HepG2 (cell line): ENCODE results near the gene RPS27L. TPM values are rescaled to one million over a fixed set of nuclear protein-coding genes. Genes with fewer than 3 reads are reported as not detected.

Source experiments
- ATAC-seq: fragments of 200-7000 bp; cut with Tn5 transposase; 3 replicates; pipeline ENCODE4 v1.9.1; 2020; ENCODE audit warnings: mild to moderate bottlenecking, moderate library complexity
- BruUV-seq: library from RNA; stranded (reverse); fragments of 400-500 nt; replicated peaks from 2 replicates; lab custom pipeline; 2021; lab: Mats Ljungman, UMichigan
- CTCF ChIA-PET: fragments of 300-600 bp; formaldehyde crosslinking; extraction: SDS; loops from one replicate; lab custom pipeline; 2021; ENCODE audit warnings: low total read pairs, inconsistent platforms, low intra/inter-chr PET ratio; lab: Yijun Ruan, JAX
- POLR2A ChIA-PET: fragments of 350-600 bp; sonication (Branson Sonifier 250); formaldehyde crosslinking; loops from one replicate; lab custom pipeline; 2020; ENCODE audit warnings: antibody characterized with exemption, inconsistent platforms; lab: Yijun Ruan, JAX
- DNase-seq: peaks from one replicate; pipeline ENCODE4 v3.0.0-alpha.2; 2015; ENCODE audit warnings: low spot score
- FAIRE-seq: peaks from 3 replicates; lab custom pipeline; 2011; peaks lifted over from hg19 to GRCh38; lab: Jason Lieb, UNC
- H2AFZ ChIP-seq: one replicate; pipeline ENCODE4 v1.6.1; 2011; ENCODE audit warnings: low read length, inconsistent platforms
- H3K27ac ChIP-seq: fragments of 300-600 bp; 3 replicates; pipeline ENCODE4 v1.8.0; 2011; ENCODE audit warnings: mixed run types, mild to moderate bottlenecking, mixed read lengths, low read length, inconsistent platforms; ENCODE audit not compliant: insufficient read depth; ENCODE audit errors: extremely low read length
- H3K27me3 ChIP-seq, 2 experiments: fragments of 200-600 bp in 1 of 2; 2 replicates in 1 of 2; 3 replicates in 1 of 2; pipeline versions ENCODE4 v1.6.0 to v1.8.0; 2011; ENCODE audit warnings: low read length in 2 of 2, mild to moderate bottlenecking in 2 of 2, moderate library complexity in 2 of 2, inconsistent platforms in 1 of 2; ENCODE audit not compliant: insufficient read depth in 2 of 2, control insufficient read depth in 1 of 2
- H3K36me3 ChIP-seq, 2 experiments: fragments of 200-600 bp in 1 of 2; replicated peaks in 1 of 2; 2 replicates in 1 of 2; 3 replicates in 1 of 2; pipeline versions ENCODE4 v1.5.1 to v1.8.0; 2011; ENCODE audit warnings: low read length in 2 of 2, inconsistent platforms in 1 of 2; ENCODE audit not compliant: insufficient read depth in 2 of 2, control insufficient read depth in 1 of 2
- H3K4me1 ChIP-seq: 2 replicates; pipeline ENCODE4 v1.5.1; 2012; ENCODE audit warnings: low read length, inconsistent platforms; ENCODE audit not compliant: insufficient read depth
- H3K4me2 ChIP-seq: 2 replicates; pipeline ENCODE4 v1.6.0; 2011; ENCODE audit warnings: low read depth, low read length, inconsistent platforms
- H3K4me3 ChIP-seq, 3 experiments: fragments of 200-600 bp in 1 of 3; sonication (generic), shearing (Covaris generic) in 1 of 3; replicated peaks in 1 of 3; 2 replicates each; pipeline ENCODE4 v1.5.1; 2011 to 2016; ENCODE audit warnings: low read length in 3 of 3, inconsistent platforms in 2 of 3, low read depth in 2 of 3, mild to moderate bottlenecking in 2 of 3, control low read depth in 1 of 3, mixed read lengths in 1 of 3; ENCODE audit not compliant: insufficient read depth in 1 of 3
- H3K79me2 ChIP-seq: one replicate; pipeline ENCODE4 v1.6.1; 2011; ENCODE audit warnings: low read length, inconsistent platforms; ENCODE audit not compliant: insufficient read depth
- H3K9ac ChIP-seq: 2 replicates; pipeline ENCODE4 v1.6.0; 2011; ENCODE audit warnings: mild to moderate bottlenecking, low read depth, low read length, inconsistent platforms; ENCODE audit not compliant: insufficient read depth
- H3K9me3 ChIP-seq: 2 replicates; pipeline ENCODE4 v1.5.1; 2012; ENCODE audit warnings: mild to moderate bottlenecking, low read length
- H4K20me1 ChIP-seq: 2 replicates; pipeline ENCODE4 v1.6.0; 2011; ENCODE audit warnings: inconsistent platforms, mild to moderate bottlenecking, low read length, moderate library complexity; ENCODE audit not compliant: insufficient read depth
- AGO2 ChIP-seq: fragments of 200-400 bp; formaldehyde crosslinking; optimal IDR thresholded peaks from 2 replicates; pipeline ENCODE3; 2017; ENCODE audit warnings: mild to moderate bottlenecking, low read depth, low read length, moderate library complexity
- DDIT3 ChIP-seq: sonication (generic); formaldehyde crosslinking; IDR thresholded peaks from 2 replicates; pipeline ENCODE4 v1.4.0; 2020; ENCODE audit warnings: mild to moderate bottlenecking, missing genetic modification reagents
- MED8 ChIP-seq: sonication (generic); formaldehyde crosslinking; IDR thresholded peaks from 2 replicates; pipeline ENCODE4 v1.8.1; 2023; ENCODE audit warnings: mild to moderate bottlenecking, missing genetic modification reagents; ENCODE audit not compliant: insufficient replicate concordance
- MTA1 ChIP-seq: sonication (generic); formaldehyde crosslinking; IDR thresholded peaks from 2 replicates; pipeline ENCODE4 v1.4.0; 2020; ENCODE audit warnings: missing genetic modification reagents, mild to moderate bottlenecking, borderline replicate concordance
- RBFOX2 ChIP-seq: fragments of 200-400 bp; formaldehyde crosslinking; IDR thresholded peaks from 2 replicates; pipeline ENCODE4 v1.6.1; 2017; ENCODE audit warnings: low read depth, mild to moderate bottlenecking, low read length
- ZKSCAN1 ChIP-seq: fragments of 150-350 bp; IDR thresholded peaks from 2 replicates; pipeline ENCODE4 v1.6.1; 2014; ENCODE audit warnings: low read length
- ZNF280D ChIP-seq: sonication (generic); formaldehyde crosslinking; IDR thresholded peaks from 2 replicates; pipeline ENCODE4 v1.5.1; 2020; ENCODE audit warnings: mild to moderate bottlenecking, missing genetic modification reagents
- WGBS: methylation state at CpG from one replicate; pipeline ENCODE4 v1.1.6; 2017; ENCODE audit warnings: low lambda C conversion rate; 5-methylcytosine and 5-hydroxymethylcytosine counted together
- in situ Hi-C: cut with HindIII; loops from 2 replicates; pipeline ENCODE4 v1.10.0; 2017; ENCODE audit warnings: low pct_unique_long_range_greater_than_20kb; ENCODE audit not compliant: extremely low pct_ligation_motif_present
- intact Hi-C: fragments of 100-400 bp; cut with micrococcal nuclease; formaldehyde crosslinking; loops from one replicate; pipeline ENCODE4 v1.10.0; 2022; ENCODE audit not compliant: unreplicated experiment
- polyA plus RNA-seq, 8 experiments: library from polyadenylated mRNA; depleted of rRNA in 3 of 8; stranded (reverse) in 7 of 8; unstranded in 1 of 8; fragments of >200 nt; fragmentation: Illumina TruSeq in 4 of 8; extraction: Trizol in 4 of 8; gene quantifications; 2 replicates each; pipeline versions ENCODE4 v1.2.1 to v1.2.3, GENCODE V29; 2011 to 2016; ENCODE audit warnings: low read depth in 4 of 8, missing spikeins in 1 of 8, mixed read lengths in 1 of 8; ENCODE audit not compliant: insufficient read depth in 1 of 8
- total RNA-seq, 5 experiments: library from RNA; depleted of rRNA; stranded (reverse); fragments of >200 nt; fragmentation: Illumina TruSeq; extraction: Trizol; gene quantifications; 2 replicates each; pipeline ENCODE4 v1.2.3, GENCODE V29; 2016; ENCODE audit warnings: low read depth in 1 of 5
- TF ChIP-seq, protein P1 (sequence below): IDR thresholded peaks from 2 replicates; pipeline ENCODE4 v1.6.1; 2016; ENCODE audit warnings: missing compliant biosample characterization, missing genetic modification reagents, borderline replicate concordance
- TF ChIP-seq, protein P2 (sequence below), 2 experiments: sonication (generic) in 1 of 2; formaldehyde crosslinking in 1 of 2; IDR thresholded peaks; 2 replicates each; pipeline versions ENCODE4 v1.5.1 to v1.6.1; 2011 to 2020; ENCODE audit warnings: borderline replicate concordance in 1 of 2, low read depth in 1 of 2, low read length in 1 of 2, mild to moderate bottlenecking in 1 of 2, missing genetic modification reagents in 1 of 2, moderate library complexity in 1 of 2

The RPS27L gene
- total and polyA plus RNA-seq, 2 of the 13 experiments (the other 11 are each of a cell fraction or from before 2014, with no cell fraction given): 231 to 433 TPM

GRCh38 chr15:63155486-63155885 lies 1.8 kb downstream of the RPS27L start:
- Histone ChIP-seq H3K9me3 (no peaks in the 10 kb centered on the region), H3K79me2 (peaks cover 26% of the 10 kb centered on the region), H3K9ac (peak overlapping the region; percentile 94), H4K20me1 (no peaks in the 10 kb centered on the region; the same call in 1 of the 2 replicates), H3K4me1 (peaks cover 24% of the 10 kb centered on the region), H2AFZ (no peak overlapping the region), H3K4me3 (peak overlapping the region; percentile 78 to 96 (median 96); a peak in 5 of 6 replicates), H3K27me3 (no peaks in the 10 kb centered on the region; a peak in 1 of 5 replicates), H3K4me2 (peak overlapping the region; percentile 70), H3K36me3 (peaks cover 1 to 28% of the 10 kb centered on the region in 2 experiments; a peak in 4 of 5 replicates), H3K27ac (peak overlapping the region; percentile 89)
- DNase-seq (peak; percentile 35), ATAC-seq (no peak), FAIRE-seq (no peak)
- TF ChIP-seq RBFOX2 (peak; percentile 54; the same call in 1 of the 2 replicates), DDIT3 (CRISPR knock-in tag) (no peak)
- no TSS peak for BruUV-seq
- intact Hi-C loops (loop anchor here (5.0 to 10.0 kb wide), 4 partner anchors 48 to 371 kb away; partner anchors contain the start of gene APH1B), in situ Hi-C loops (loop anchor here (25.0 kb wide), 1 partner anchor 257 kb away; no protein-coding TSS in a partner anchor)
- WGBS: 37% methylated on average over 3 of the region's 3 CpGs
- ChIA-PET POLR2A (interaction anchor here (0.7 to 1.8 kb wide), 3 partner anchors 8 to 137 kb away, joined by 3 to 6 read pairs (median 4); no protein-coding TSS in a partner anchor), CTCF (no interaction called here)

- ATAC-seq: no peak
- no TSS peak for BruUV-seq
- H3K4me3 ChIP-seq: no peak overlapping the region
- CTCF ChIA-PET: no interaction called here
- in situ Hi-C loops (loop anchor here (25.0 kb wide), 1 partner anchor 261 kb away; no protein-coding TSS in a partner anchor), intact Hi-C loops (loop anchor here (10.0 kb wide), 1 partner anchor 367 kb away; no protein-coding TSS in a partner anchor)
- H3K27ac ChIP-seq: no peak overlapping the region
- WGBS: 100% methylated on average over 1 of the region's 1 CpG
- H2AFZ ChIP-seq: no peak overlapping the region
- peaks cover 2 to 30% of the 10 kb centered on the region in 2 experiments for H3K36me3 ChIP-seq
- H3K79me2 ChIP-seq: peaks cover 20% of the 10 kb centered on the region
- H3K27me3 ChIP-seq: no peaks in the 10 kb centered on the region; a peak in 1 of 5 replicates
- DNase-seq: no peak
- H3K9me3 ChIP-seq: no peaks in the 10 kb centered on the region
- H3K9ac ChIP-seq: no peak overlapping the region
- POLR2A ChIA-PET: no interaction called here
- FAIRE-seq: no peak
- no peaks in the 10 kb centered on the region; the same call in 1 of the 2 replicates for H4K20me1 ChIP-seq
- peaks cover 17% of the 10 kb centered on the region for H3K4me1 ChIP-seq
- no peak overlapping the region for H3K4me2 ChIP-seq
- no peak for TF ChIP-seq MED8 (CRISPR knock-in tag)
- TF ChIP-seq AGO2: peak; percentile 19
- TF ChIP-seq ZKSCAN1: no peak
- TF ChIP-seq MTA1 (CRISPR knock-in tag): no peak
- TF ChIP-seq ZNF280D: no peak
- TF ChIP-seq, protein P1, sequence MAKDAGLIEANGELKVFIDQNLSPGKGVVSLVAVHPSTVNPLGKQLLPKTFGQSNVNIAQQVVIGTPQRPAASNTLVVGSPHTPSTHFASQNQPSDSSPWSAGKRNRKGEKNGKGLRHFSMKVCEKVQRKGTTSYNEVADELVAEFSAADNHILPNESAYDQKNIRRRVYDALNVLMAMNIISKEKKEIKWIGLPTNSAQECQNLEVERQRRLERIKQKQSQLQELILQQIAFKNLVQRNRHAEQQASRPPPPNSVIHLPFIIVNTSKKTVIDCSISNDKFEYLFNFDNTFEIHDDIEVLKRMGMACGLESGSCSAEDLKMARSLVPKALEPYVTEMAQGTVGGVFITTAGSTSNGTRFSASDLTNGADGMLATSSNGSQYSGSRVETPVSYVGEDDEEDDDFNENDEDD (CRISPR knock-in tag): no peak
- TF ChIP-seq, protein P2, sequence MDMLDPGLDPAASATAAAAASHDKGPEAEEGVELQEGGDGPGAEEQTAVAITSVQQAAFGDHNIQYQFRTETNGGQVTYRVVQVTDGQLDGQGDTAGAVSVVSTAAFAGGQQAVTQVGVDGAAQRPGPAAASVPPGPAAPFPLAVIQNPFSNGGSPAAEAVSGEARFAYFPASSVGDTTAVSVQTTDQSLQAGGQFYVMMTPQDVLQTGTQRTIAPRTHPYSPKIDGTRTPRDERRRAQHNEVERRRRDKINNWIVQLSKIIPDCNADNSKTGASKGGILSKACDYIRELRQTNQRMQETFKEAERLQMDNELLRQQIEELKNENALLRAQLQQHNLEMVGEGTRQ (IDR thresholded peaks at IDR 0.05; ENCODE audit: low read depth, low read length): no peak
- TF ChIP-seq, protein P2 (CRISPR knock-in tag; IDR thresholded peaks at IDR 0.05; ENCODE audit: borderline replicate concordance): no peak
- TF ChIP-seq RBFOX2: 0 out of 2 replicates have a peak, but pooled peaks have one; percentile 25
Observed at GRCh38 chr15:63151665-63152064, 5.6 kb downstream of the RPS27L start.
